HG03175 (cell line): ENCODE data around the gene ADAMTS14.

Source experiments
- ATAC-seq: cut with Tn5 transposase; IDR thresholded peaks from one replicate; pipeline ENCODE4 v1.9.1; 2021; ENCODE audit warnings: mild to moderate bottlenecking, moderate library complexity; ENCODE audit not compliant: unreplicated experiment

ADAMTS14 gene

GRCh38 chr10:70673929-70674559, 1.7 kb downstream of the ADAMTS14 start:
- no peak for ATAC-seq

DNA sequence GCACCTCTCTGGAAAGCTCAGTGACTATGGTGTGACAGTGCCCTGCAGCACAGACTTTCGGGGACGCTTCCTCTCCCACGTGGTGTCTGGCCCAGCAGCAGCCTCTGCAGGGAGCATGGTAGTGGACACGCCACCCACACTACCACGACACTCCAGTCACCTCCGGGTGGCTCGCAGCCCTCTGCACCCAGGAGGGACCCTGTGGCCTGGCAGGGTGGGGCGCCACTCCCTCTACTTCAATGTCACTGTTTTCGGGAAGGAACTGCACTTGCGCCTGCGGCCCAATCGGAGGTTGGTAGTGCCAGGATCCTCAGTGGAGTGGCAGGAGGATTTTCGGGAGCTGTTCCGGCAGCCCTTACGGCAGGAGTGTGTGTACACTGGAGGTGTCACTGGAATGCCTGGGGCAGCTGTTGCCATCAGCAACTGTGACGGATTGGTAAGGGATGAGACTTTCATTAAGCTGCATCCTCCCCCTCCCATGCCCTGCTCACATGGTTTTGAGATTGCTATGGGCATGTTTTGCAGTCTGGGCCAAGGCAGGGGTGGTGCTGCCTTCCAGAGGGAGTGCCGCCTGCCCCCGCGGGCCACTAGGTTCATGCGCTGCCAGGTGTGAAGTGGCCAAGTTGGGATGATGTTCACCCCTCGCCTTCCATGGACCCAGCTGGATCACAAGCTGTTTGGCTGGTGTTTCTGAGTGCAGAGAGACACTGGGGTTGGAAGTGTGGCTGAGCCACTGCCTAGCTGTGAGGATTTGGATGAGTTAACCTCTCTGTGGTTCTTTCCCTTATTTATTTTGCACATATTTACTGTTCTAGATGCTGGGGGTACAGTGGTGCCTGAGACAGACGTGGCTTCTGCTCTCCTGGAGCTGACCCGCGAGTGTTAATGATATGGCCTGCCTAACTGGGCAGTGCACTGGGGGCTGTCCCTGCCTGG, 2.5 kb downstream of the ADAMTS14 start:
- ATAC-seq = no peak

DNA sequence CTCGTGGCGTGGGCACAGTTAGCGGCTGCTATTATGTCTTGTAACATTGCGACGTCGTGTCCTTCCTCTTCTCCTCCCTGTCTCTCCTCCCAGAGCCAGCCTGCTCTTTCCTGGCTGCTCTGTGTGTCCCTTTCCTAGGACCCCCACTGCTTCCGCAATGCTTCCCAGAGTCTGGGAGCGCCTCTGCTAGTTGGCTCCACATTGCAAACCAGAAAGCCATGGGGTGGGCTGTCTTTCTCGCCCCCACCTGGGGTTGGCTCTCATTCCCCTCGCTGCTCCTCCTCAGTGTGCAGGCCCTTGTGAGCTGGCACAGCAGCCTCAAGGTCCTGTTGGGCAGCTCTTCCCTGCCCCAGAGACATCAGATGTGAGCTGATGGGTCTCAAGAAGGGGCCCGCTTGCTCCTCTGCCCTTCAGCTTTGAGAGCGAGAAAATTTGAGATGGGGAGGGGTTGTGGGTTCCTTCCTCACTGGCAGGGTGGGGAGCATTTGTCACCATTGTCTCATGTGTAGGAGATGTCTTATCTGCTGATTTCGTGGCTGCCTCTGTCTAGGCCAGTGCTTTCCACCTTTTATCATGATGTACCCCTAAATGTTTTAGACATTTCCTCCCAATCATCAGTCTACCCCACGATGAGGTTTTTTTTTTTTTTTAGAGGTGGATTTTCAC, 3.3 kb downstream of the ADAMTS14 start:
- ATAC-seq = no peak

DNA sequence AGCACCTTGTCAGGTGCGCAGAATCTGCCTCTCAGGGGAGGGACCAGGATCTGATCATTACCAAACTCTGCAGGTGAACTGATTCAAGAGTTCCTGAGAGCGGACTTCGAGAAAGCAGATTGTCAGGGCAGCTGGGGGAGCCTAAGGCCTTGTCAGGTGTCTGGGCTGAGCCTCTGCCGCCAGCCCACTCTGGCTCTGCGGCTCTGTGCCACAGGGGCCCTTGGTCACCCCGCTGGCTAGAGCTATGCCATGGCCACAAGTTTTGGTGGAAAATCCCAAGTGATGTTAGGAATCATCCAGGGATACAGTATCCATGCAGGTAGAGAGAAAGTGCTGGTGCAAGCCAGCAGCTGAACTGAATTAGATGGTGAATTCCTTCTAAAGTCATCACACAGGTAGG, 4.2 kb downstream of the ADAMTS14 start:
- no peak for ATAC-seq

DNA sequence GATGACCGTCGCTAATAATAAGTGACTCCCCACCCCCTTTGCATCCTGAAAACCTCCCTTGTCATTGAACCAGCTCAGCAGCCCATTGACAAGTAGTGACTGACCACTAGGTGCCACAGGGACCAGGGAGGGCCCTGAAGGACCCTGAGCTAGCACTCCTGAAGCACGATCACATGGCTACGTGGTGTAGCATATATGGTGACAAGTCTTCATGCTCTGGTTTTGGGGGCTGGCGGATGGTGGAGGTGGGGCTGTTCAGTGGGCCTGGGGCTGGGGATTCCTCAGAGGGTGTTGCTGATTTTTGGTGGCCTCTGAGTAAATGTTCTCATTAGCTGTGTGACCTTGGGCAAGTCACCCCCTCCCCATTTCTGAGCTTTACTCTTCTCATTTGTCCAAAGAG, 4.7 kb downstream of the ADAMTS14 start:
- ATAC-seq = no peak

DNA sequence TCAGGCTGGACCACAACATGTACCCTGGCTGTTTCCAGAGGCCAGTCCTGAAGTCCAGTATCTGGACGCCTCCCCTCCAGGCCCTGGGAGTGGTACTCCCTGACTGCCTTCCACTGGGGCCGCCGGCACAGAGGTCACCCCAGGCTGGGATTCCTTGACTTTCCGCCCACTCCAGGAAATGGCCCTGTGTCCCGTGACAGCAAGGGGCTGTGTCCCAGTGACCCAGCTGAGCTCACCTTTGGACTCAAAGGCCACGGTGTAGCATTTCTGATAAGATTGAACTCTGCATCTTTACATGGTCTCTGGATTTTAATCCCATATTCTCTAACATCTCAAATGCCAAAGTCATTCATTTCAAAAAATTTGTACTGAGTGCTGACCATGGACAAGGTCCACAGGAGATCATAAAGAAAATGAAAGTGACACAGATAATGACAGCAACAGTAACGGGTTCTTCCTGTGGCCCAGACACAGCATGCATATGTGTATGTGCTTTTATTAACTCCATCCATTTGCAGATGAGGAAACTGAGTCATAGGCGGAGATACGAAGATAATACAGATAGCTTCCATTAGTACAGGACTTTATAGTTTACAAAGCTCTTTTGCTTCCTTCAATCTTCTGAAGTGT, 5.4 kb downstream of the ADAMTS14 start:
- no peak for ATAC-seq

- ATAC-seq = no peak
These were observed 5.9 kb downstream of the ADAMTS14 start for GRCh38 chr10:70678250-70678635.

- no peak for ATAC-seq
These were observed 6.6 kb downstream of the ADAMTS14 start for GRCh38 chr10:70678757-70679489.

- no peak for ATAC-seq
These were observed 7.2 kb downstream of the ADAMTS14 start for GRCh38 chr10:70679498-70679897.

DNA sequence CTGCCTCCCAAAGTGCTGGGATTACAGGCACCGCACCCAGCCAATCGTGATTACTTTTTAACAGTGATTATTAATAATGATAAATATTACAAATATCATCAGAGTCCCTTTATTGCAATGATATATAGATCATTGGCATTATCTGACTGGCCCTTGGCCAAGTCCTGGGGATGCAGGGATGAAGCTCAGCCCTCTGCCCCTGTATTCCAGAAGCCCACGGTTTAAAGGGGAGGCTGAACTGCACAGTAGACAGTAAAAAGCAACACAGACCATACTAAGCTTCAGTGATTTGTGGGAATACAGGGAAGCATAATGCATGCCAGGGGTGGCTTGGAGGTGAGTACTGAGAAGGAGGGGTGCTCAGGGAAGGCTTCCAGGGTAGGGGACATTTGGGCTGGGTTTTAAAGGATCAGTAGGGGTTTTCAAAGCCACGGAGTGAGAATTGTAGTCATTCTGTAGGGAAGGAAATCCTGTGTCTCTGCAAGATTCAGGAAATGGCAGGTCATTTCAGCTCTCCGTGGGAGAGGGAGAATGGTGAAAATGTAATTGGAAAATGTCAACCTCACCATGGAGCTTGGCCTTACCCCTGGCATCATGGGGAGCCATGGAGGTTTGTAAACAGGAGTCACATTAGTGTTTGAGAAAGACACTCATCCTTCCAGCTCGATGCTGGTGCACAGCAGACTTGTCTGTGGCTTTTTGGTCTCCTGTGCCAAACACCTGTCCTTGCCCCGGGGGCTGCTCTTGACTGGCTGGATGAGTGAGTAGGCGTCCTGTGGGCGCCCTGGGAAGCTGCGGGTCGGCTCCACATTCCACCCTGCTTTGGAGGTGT, 8.8 kb downstream of the ADAMTS14 start:
- no peak for ATAC-seq

DNA sequence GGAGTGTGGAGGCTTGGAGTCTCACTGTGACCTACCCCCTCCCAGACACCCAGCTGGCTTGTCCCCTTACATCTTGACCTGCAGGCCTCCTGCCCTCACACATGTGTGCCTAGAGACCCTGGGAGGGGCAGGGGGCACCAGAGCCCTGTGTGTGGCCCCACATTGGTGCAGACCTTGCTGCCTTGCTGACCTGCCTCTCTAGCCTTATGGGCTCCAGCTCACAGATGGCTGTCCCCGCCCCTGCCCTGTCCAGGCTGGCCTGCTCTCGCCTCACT, 9.4 kb downstream of the ADAMTS14 start:
- ATAC-seq = no peak

DNA sequence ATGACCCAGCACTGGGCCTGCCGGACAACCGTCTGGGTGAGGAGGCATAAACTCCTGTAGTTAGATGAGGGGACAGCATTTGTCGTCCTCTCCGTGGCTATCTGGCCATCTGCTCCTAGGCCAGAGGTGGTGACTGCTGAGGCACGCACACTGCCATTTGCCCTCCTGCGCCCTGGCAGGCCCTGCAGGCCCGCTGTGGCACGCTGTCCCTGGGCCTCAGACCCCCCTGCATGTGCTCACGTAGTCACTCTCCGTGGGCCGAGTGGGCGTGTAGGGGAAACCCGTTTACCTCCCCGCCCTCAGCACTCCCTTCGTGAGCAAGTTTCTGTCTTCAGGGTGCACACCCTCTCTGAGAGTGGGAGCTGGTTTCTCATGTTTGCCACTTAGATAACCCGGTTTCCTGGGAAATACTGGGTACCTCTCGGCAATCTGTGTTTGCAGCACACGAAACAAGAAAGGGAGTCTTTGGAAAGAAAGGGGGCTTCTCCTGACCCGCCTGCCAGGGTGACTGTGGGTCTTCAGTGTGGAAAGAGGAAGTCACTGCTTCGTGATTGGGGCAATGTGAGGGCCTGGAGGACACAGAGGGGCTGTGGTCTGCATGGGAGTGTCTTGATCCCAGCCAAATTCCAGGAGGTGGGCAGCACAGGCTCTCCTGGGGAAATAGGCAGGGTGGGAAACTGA, 10.8 kb downstream of the ADAMTS14 start:
- no peak for ATAC-seq

GRCh38 chr10:70683601-70683934, 11.3 kb downstream of the ADAMTS14 start:
- no peak for ATAC-seq

DNA sequence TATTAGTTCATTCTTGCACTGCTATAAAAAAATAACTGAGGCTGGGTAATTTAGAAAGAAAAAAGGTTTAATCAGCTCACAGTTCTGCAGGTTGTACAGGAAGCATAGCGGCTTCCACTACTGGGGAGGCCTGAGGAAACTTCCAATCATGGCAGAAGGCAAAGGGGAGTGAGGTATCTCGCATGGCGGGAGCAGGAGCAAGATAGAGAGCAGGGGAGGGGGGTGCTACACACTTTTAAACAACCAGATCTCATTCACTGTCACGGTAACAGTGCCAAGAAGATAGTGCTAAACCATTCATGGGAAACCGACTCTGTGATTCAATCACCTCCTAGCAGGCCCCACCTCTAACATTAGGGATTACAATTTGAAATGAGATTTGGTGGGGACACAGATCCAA, 11.6 kb downstream of the ADAMTS14 start:
- ATAC-seq = no peak

DNA sequence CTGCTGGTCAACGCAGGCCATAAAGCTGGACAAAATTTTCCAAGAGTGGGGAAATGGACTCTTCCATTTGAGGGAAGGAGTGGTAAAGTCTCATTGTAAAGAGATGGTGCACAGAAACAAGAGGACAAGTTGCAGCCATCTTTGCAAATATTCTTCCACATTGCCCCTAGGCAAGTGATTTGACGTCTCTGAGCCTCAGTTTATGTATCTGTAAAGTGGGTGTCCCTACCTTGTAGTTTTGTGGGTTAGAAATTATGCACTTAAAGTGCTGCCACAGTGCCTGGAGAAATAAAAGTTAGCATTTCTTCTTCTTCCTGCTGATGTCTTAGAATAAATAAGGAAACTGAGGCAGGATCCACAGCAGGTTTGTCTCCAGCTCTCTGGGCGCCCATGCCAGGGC, 12.1 kb downstream of the ADAMTS14 start:
- ATAC-seq = no peak

GRCh38 chr10:70684839-70685454, 12.6 kb downstream of the ADAMTS14 start:
- ATAC-seq = no peak

- no peak for ATAC-seq
These were observed 13.2 kb downstream of the ADAMTS14 start for GRCh38 chr10:70685455-70685911.

DNA sequence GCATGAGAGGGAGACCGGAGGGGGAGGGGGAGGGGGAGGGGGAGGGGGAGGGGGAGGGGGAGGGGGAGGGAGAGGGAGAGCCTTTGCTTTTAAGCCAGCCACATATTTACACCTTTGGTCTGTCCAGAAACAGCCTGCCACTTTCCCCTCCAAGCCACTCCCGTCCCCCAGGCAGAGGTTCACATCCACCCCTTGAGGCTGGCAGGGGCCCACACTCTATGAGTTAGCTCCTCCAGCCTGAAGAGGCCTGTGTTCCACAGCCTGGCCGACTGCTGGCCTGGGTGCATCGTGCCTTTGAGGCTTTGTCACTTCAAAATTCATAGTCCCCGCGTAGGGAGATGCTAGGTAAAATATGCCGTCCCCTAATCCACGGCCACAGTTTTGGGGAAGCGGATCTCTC, 16.5 kb downstream of the ADAMTS14 start:
- no peak for ATAC-seq

- no peak for ATAC-seq
These were observed 17.4 kb downstream of the ADAMTS14 start for GRCh38 chr10:70689661-70690060.
